Fibroblast of the aortic adventitia (primary cell): ENCODE data around the gene ETFA. TPM values are rescaled to one million over a fixed set of nuclear protein-coding genes. Genes with fewer than 3 reads are reported as not detected.

Experiments used
- DNase-seq: peaks from one replicate; pipeline ENCODE4 v3.0.0-alpha.2; 2010; ENCODE audit warnings: low read depth
- H3K4me3 ChIP-seq: 2 replicates; pipeline ENCODE4 v1.5.1; 2011; ENCODE audit warnings: low read depth, mild to moderate bottlenecking, control low read depth, low read length, moderate library complexity
- total RNA-seq: library from RNA; depleted of rRNA; stranded (reverse); fragments of >200 nt; gene quantifications from 2 replicates; pipeline ENCODE4 v1.2.3, GENCODE V29; 2012; ENCODE audit warnings: low replicate concordance
- TF ChIP-seq, protein P1 (sequence below): IDR thresholded peaks from 2 replicates; pipeline ENCODE4 v1.5.1; 2011; ENCODE audit warnings: mild to moderate bottlenecking, low read length, control low read depth, inconsistent platforms; ENCODE audit not compliant: insufficient read depth

The ETFA gene
- total RNA-seq, 1 donor, result 87.8 TPM

DNA sequence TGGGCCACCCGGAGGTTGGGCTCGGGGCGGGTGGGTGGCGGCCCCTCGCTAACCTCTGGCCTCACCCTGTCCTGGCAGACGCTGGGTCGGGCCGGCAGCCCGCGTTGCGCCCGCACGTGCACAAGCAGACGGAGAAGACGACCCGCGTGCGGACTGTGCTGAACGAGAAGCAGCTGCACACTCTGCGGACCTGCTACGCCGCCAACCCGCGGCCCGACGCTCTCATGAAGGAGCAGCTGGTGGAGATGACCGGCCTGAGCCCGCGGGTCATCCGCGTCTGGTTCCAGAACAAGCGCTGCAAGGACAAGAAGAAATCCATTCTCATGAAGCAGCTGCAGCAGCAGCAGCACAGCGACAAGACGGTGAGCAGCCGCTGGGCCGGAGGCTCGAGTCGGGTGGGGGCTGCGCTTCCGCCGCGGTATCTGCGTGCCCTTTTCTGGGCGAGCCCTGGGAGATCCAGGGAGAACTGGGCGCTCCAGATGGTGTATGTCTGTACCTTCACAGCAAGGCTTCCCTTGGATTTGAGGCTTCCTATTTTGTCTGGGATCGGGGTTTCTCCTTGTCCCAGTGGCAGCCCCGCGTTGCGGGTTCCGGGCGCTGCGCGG lies 29.0 kb upstream of the ETFA start:
- H3K4me3 ChIP-seq, result peak overlapping the region; percentile 40
- TF ChIP-seq, protein P1, sequence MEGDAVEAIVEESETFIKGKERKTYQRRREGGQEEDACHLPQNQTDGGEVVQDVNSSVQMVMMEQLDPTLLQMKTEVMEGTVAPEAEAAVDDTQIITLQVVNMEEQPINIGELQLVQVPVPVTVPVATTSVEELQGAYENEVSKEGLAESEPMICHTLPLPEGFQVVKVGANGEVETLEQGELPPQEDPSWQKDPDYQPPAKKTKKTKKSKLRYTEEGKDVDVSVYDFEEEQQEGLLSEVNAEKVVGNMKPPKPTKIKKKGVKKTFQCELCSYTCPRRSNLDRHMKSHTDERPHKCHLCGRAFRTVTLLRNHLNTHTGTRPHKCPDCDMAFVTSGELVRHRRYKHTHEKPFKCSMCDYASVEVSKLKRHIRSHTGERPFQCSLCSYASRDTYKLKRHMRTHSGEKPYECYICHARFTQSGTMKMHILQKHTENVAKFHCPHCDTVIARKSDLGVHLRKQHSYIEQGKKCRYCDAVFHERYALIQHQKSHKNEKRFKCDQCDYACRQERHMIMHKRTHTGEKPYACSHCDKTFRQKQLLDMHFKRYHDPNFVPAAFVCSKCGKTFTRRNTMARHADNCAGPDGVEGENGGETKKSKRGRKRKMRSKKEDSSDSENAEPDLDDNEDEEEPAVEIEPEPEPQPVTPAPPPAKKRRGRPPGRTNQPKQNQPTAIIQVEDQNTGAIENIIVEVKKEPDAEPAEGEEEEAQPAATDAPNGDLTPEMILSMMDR, result no peak
- peak; percentile 41 for DNase-seq

DNA sequence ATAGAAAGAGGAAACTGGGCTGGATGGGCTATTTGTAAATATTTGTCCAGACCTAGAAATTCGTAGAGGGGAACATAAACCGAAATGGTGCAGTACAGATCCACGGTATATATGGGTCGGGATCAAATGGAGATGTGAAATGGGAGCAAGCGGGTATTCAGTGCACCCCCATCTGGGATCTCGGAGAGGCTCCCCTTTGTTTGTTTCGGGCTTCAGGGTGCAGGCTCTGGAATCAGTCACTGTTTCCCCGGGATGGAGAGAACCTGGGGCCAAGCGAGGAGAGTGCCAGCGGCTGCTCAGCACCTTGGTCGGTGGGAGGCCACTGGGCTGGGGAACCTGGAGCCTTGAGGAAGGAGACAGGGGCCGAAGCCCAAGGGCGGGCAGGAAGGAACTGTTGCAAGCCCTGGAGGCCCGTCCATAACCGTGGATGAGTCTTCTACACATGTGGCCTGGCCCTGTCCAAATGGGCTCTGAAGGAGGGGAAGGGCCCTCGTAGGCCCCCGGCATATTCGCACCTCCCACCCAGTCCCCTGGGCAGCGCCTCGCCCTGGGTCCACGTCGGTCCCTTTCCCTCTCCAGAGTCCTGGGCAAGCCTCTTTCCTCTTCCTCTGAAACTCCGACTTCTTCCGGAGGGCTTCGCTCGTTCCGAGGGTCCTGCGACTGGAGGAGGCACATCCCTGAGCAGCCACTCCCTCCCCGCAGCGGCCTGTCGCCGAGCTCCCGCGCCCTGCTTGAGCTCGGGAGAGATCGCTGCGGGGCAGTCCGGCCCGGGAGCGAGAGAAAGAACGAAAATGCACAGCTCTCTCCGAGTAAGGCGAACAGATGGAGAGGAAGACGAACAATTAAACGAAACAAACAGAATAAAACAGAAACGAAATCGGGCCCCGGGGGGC lies 28.3 kb upstream of the ETFA start:
- peak overlapping the region; percentile 40 for H3K4me3 ChIP-seq
- TF ChIP-seq, protein P1, result no peak
- peak; percentile 44 for DNase-seq

DNA sequence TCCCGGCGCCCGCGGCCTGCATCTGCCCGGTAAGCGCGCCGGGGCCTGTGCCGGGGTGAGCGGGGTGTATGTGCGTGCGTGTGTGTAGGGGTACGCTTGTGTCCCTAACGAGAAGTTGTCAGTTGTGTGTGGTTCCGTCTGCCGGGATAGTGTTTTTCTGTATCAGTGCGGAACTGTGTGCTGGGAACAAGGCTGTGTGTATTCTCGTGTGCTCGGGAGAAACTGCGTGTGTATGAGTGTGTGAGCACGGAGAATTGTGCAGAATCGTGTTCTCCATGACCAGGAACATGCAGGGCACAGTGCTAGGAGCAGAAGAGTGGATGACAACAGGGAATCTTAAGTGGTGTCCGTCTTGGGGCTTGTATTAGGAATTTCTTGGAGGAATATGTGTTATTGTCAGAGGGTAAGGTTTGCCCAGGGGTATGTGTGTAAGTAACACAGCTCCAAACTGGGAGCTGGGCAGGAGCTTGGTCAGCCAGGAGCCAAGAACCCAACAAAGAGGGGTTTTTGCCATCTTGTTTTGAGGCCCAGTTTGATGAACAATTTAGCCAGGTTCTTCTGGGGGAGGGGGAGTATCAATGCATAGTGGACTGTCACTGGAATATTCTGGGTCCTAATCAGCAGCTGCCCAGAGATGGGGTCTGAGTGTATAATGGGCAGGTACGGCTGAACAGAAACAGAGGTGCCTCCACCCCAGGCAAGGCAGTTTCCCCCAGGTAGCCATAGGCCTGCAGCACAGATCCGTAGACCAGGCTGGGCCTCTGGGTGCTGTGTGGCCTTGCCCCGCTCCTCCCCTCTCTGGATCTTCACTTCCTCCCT lies 27.4 kb upstream of the ETFA start:
- no peak overlapping the region for H3K4me3 ChIP-seq
- no peak for DNase-seq
- TF ChIP-seq, protein P1, result no peak

DNA sequence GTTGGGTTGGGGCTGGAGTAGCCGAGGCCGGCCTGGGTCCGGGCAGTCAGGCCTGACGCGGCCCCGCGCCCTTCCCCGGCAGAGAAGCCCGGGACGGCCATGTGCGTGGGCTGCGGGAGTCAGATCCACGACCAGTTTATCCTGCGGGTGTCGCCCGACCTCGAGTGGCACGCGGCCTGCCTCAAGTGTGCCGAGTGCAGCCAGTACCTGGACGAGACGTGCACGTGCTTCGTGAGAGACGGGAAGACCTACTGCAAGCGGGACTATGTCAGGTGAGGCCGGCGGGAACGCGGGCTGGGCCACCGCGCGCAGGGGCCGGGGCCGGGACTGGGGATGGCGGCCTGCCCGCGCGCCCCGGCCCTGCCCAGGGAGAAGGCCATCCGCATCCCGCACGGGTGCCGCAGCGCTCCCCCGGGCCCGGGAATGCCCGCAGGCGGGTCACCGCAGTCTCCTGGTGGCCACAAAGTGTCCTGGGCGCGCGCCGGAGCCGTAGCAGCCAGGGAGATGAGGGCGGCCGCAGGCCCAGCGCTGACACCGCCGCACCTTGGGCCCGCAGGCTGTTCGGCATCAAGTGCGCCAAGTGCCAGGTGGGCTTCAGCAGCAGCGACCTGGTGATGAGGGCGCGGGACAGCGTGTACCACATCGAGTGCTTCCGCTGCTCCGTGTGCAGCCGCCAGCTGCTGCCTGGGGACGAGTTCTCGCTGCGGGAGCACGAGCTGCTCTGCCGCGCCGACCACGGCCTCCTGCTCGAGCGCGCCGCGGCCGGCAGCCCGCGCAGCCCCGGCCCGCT lies 26.6 kb upstream of the ETFA start:
- DNase-seq, result no peak
- peak overlapping the region; percentile 37 for H3K4me3 ChIP-seq
- TF ChIP-seq, protein P1, result no peak

DNA sequence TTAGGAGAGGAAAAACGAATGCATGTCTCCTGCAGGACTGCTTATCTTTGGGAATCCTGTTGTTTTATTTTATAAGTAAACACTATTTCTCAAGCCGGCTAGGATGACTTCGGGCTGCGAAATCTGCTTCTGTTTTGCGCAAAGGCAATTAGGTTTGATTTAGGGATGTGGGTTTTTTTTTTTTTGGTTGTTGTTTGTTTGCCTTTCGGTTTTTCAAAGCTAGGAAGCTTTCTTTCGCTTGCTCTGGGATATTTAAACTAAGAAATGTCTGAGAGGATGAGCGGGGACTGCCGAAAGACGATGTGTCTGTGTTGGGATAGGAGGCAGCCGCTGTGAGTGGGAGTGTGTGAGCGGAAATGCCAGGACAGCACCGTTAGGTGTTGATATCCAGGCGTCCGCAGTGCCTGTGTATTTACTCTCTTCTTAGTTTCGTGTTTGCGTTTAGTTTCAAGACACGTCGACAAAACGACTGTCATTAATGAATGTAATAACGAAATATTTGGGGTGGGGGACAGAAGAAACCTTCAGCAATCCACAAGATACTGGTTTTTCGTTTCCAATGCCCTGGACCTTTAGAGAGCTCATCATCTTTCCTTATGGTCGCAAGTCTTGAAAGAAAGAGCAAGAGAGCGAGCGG lies 25.9 kb upstream of the ETFA start:
- TF ChIP-seq, protein P1, result no peak
- peak overlapping the region; percentile 42 for H3K4me3 ChIP-seq
- peak; percentile 26 for DNase-seq
